Stimulated activated effector memory CD8-positive, alpha-beta T cell treated with anti-CD3 and anti-CD28 coated beads, Interleukin-12 subunit alpha, Interleukin-12 subunit beta, amount 100 ng/mL, for 72 hours (primary cell): ENCODE measurements around the gene ARL4C.
A peak's percentile ranks its signal among the peaks of the same experiment; 100 is the strongest.

Experiments
- ATAC-seq: fragments of 150-1000 bp; cut with Tn5 transposase; 2 replicates; pipeline ENCODE4 v1.10.0; 2021
- DNase-seq, 2 donors: peaks; one replicate each; pipeline ENCODE4 v3.0.0; 2021 to 2022; ENCODE audit warnings: low spot score in 2 of 2
- H3K27ac Mint-ChIP-seq: one replicate; pipeline ENCODE4 v1.8.0; 2022; ENCODE audit warnings: mild to moderate bottlenecking, mixed read lengths
- H3K36me3 Mint-ChIP-seq: one replicate; pipeline ENCODE4 v1.8.0; 2022; ENCODE audit warnings: mild to moderate bottlenecking, mixed read lengths
- H3K4me1 Mint-ChIP-seq: one replicate; pipeline ENCODE4 v1.8.0; 2022; ENCODE audit warnings: mixed read lengths
- H3K4me3 Mint-ChIP-seq: one replicate; pipeline ENCODE4 v1.8.0; 2022; ENCODE audit warnings: mild to moderate bottlenecking, mixed read lengths
- H3K9me3 Mint-ChIP-seq: one replicate; pipeline ENCODE4 v1.8.0; 2022; ENCODE audit warnings: mixed read lengths

ARL4C gene

GRCh38 chr2:234491897-234492296 is 5.0 kb downstream of the ARL4C start:
- H3K9me3 Mint-ChIP-seq, result no peaks in the 10 kb centered on the region
- H3K4me1 Mint-ChIP-seq, result peaks cover 66% of the 10 kb centered on the region
- no peak for DNase-seq
- no peak for ATAC-seq
- H3K27ac Mint-ChIP-seq, result peak overlapping the region; percentile 92
- peaks cover 76% of the 10 kb centered on the region for H3K36me3 Mint-ChIP-seq
- peak overlapping the region; percentile 99 for H3K4me3 Mint-ChIP-seq

DNA sequence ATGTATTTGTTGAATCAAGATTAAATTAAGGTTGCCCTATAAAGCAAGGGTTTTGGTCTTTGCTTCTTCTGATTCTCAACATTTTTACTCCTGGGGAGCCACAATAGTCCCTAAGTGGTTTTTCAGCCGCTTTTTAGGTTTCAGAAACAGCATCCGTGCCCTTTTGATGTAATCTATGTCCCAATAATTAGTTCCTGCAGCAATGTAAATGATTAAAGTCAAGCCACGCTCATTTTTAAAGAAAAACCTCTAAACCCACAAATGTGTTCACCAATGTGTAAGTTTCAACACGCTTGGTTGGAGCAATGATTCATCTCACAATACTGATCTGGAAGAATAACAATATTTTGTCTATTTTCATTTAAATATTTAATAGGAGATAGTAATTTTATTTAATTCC is 5.6 kb downstream of the ARL4C start:
- DNase-seq (no peak), ATAC-seq (no peak)
- Mint-ChIP-seq H3K9me3 (no peaks in the 10 kb centered on the region), H3K36me3 (peaks cover 72% of the 10 kb centered on the region), H3K4me3 (peak overlapping the region; percentile 99), H3K4me1 (peaks cover 71% of the 10 kb centered on the region), H3K27ac (peak overlapping the region; percentile 92)

GRCh38 chr2:234490271-234491091 is 6.4 kb downstream of the ARL4C start:
- peaks cover 69% of the 10 kb centered on the region for H3K36me3 Mint-ChIP-seq
- peaks cover 73% of the 10 kb centered on the region for H3K4me1 Mint-ChIP-seq
- ATAC-seq (peak; percentile 64), DNase-seq (no peak)
- no peaks in the 10 kb centered on the region for H3K9me3 Mint-ChIP-seq
- H3K4me3 Mint-ChIP-seq, result peak overlapping the region; percentile 99
- peak overlapping the region; percentile 92 for H3K27ac Mint-ChIP-seq

DNA sequence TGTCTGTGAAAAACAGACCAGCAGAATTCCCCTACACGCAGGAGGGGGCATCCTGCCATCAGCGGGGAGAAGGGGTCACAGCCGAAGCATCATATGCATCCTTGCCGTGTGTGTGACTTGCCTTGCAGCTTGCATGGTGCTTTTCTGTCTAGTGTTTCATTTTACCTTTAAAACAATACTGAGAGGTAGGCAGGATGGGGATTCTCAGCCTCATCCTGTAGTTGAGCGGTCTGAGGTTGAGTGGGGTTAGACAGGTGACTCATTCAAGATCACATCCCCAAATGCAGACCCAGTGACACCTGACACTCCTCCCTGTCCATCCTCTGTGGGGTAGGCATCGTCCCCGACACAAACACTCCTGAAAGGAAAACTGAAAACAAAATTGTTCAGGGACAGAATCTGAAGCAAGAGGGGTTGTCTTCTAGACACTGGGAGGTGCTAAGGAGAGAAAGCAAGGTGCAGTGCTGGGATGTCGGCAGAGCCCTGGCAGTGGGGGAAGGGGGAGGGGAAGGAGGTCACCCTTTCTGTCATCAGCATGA is 7.9 kb downstream of the ARL4C start:
- Mint-ChIP-seq H3K4me1 (peaks cover 88% of the 10 kb centered on the region), H3K27ac (peak overlapping the region; percentile 92), H3K36me3 (peaks cover 59% of the 10 kb centered on the region)

DNA sequence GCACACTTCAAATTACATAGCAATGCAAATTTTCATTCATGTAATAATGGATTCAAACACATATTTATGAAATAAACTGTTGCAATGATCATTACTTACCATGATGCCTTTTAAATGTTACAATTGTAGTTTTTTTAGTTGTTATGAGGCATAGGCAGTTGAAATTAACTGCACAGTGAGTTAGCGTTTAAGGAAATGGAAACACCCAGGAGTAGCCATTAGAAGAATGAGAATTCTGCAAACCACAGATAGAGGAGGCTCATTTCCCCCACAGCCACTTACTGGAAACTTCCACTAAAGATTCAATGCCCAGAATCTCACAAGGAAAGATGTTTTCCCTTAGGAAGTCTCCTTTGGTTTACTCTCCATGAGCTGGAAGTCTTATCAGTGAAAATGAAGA is 8.4 kb downstream of the ARL4C start:
- no peaks in the 10 kb centered on the region for H3K9me3 Mint-ChIP-seq
- no peak for ATAC-seq
- H3K27ac Mint-ChIP-seq, result peak overlapping the region; percentile 92
- H3K4me1 Mint-ChIP-seq, result peaks cover 93% of the 10 kb centered on the region
- DNase-seq, result no peak
- peak overlapping the region; percentile 99 for H3K4me3 Mint-ChIP-seq
- H3K36me3 Mint-ChIP-seq, result peaks cover 59% of the 10 kb centered on the region

More for the DNA sequence above, 7.9 kb downstream of the ARL4C start:
- peak; percentile 84 for ATAC-seq
- H3K9me3 Mint-ChIP-seq, result no peaks in the 10 kb centered on the region
- DNase-seq, result peak in 1 of 2 donors; percentile 86
- peak overlapping the region; percentile 99 for H3K4me3 Mint-ChIP-seq

DNA sequence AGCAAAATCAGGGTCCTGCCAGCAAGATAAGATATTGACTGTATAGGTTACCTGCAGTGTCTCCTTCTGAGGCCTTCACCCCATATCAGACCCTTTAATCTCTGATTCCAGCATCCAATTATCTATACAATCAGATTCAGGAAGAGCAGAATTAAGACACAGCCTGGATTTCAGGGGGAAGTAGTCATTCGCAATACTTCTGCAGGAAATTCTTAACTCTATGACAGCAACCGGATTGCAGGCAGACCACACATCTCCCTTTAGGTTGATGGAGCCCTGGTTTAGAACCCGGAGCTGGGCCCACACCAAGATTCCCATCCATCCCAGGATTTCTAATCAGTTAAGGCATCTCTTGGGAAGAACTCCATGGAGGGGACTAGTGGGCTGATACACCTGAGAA is 9.5 kb downstream of the ARL4C start:
- DNase-seq (no peak), ATAC-seq (no peak)
- Mint-ChIP-seq H3K27ac (peak overlapping the region; percentile 92), H3K36me3 (peaks cover 49% of the 10 kb centered on the region), H3K9me3 (no peaks in the 10 kb centered on the region), H3K4me3 (peak overlapping the region; percentile 99), H3K4me1 (peaks cover 96% of the 10 kb centered on the region)

DNA sequence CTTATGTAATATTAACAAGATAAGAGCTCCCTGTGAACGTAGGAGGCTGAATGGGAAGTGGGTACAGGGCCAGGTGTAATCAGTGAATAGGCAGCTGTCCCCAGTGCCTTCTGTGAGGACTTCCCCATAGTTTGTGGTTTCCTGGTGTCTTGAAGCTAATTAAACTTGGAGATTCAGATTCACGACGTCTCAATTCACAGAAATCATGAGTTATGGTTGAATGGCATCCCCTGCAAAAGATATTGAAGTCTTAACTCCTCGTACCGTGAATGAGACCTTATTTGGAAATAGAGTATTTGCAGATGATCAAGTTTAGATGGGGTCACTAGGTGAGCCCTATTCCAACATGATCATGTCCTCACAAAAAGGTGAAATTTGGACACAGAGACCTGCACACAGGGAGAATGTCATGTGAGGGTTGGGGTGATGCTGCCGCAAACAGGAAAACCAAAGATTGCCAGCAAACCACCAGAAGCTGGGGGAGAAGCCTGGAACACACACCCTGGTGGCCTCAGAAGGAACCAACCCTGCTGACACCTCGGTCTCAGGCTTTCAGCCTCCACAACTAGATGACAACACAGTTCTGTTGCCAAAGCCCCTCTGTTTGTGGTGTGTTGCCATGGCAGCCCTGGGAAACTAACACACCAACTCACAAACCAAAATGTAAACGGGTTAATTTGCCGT is 13.2 kb downstream of the ARL4C start:
- Mint-ChIP-seq H3K4me3 (peak overlapping the region; percentile 53), H3K4me1 (peaks cover 94% of the 10 kb centered on the region), H3K36me3 (peaks cover 22% of the 10 kb centered on the region), H3K9me3 (no peaks in the 10 kb centered on the region), H3K27ac (peak overlapping the region; percentile 92)
- peak; percentile 95 for ATAC-seq
- peak; percentile 68 to 90 for DNase-seq

DNA sequence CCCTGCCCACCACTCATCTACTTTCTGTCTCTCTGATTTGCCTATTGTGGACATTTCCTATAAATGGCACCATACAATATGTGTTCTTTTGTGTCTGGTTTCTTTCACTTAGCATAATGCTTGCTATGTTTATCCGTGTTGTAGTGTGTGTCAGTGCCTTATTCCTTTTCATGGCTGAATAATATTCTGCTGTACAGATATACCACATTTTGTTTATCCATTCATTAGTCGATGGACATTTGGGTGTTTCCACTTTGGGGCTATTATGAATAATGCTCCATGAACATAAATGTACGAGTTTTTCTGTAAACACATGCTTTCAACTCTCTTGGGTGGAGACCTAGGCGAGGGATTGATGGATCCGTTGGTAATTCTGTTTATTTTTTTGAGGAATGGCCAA is 15.6 kb downstream of the ARL4C start:
- peak overlapping the region; percentile 28 for H3K4me3 Mint-ChIP-seq
- H3K27ac Mint-ChIP-seq, result peak overlapping the region; percentile 62
- H3K36me3 Mint-ChIP-seq, result peaks cover 16% of the 10 kb centered on the region
- DNase-seq, result no peak
- no peaks in the 10 kb centered on the region for H3K9me3 Mint-ChIP-seq
- peaks cover 90% of the 10 kb centered on the region for H3K4me1 Mint-ChIP-seq
- ATAC-seq, result no peak

GRCh38 chr2:234480337-234480736 is 16.5 kb downstream of the ARL4C start:
- no peak overlapping the region for H3K4me3 Mint-ChIP-seq
- peaks cover 11% of the 10 kb centered on the region for H3K36me3 Mint-ChIP-seq
- no peak for DNase-seq
- H3K4me1 Mint-ChIP-seq, result peaks cover 90% of the 10 kb centered on the region
- ATAC-seq, result no peak
- no peaks in the 10 kb centered on the region for H3K9me3 Mint-ChIP-seq
- no peak overlapping the region for H3K27ac Mint-ChIP-seq

GRCh38 chr2:234479465-234479864 is 17.4 kb downstream of the ARL4C start:
- DNase-seq (no peak), ATAC-seq (no peak)
- Mint-ChIP-seq H3K36me3 (peaks cover 11% of the 10 kb centered on the region), H3K4me3 (no peak overlapping the region), H3K4me1 (peaks cover 90% of the 10 kb centered on the region), H3K27ac (peak overlapping the region; percentile 86), H3K9me3 (no peaks in the 10 kb centered on the region)

DNA sequence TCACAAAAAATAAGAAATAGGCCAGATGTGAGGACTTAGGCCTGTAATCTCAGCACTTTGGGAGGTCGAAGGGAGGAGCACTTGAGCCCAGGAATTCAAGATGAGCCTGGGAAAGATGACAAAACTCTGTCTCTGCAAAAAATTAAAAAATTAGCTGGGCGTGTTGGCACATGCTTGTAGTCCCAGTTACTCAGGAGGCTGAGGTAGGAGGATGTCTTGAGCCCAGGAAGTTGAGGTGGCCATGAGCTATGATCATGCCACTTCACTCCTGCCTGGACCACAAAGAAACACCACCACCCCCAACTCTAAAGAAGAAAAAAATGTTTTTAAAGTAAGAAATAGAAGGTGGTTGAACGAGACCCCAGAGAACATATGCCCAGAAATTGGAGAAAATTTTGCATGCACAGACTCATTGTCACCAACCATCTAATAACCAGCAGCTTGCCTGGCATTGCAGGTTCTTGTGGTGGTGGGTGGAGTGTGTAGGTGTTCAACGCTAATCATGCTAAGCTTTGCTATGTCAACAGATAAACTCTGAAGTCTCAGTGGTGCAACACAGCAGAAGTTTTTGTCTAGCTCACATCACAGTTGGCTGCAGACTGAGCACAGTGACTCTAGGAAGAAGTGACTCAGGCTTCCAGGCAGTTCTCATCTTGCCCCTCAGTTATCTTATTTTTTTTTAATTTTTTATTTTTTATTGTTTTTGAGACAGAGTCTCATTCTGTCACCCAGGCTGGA is 18.6 kb downstream of the ARL4C start:
- peaks cover under 1% of the 10 kb centered on the region for H3K36me3 Mint-ChIP-seq
- H3K4me3 Mint-ChIP-seq, result peak overlapping the region; percentile 23

DNA sequence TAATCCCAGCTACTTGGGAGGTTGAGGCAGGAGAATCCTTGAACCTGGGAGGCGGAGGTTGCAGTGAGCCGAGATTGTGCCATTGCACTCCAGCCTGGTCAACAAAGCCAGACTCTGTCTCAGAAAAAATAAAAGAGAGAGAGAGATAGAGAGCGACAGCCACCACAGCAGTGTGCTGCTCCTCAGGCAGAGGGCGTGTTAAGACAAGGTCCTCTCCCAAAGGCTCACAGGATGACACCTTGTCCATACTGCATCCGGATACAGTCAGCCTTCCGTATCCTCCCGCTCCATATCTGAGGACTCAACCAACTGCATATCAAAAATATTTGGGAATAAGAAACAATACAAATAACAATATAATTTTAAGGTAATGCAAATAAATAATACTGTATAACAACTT is 20.1 kb downstream of the ARL4C start:
- DNase-seq (no peak), ATAC-seq (no peak)
- H3K27ac Mint-ChIP-seq, result peak overlapping the region; percentile 95
- H3K9me3 Mint-ChIP-seq, result peaks cover 3% of the 10 kb centered on the region
- peaks cover 76% of the 10 kb centered on the region for H3K4me1 Mint-ChIP-seq
- H3K4me3 Mint-ChIP-seq, result no peak overlapping the region
- no peaks in the 10 kb centered on the region for H3K36me3 Mint-ChIP-seq

More for the DNA sequence above, 18.6 kb downstream of the ARL4C start:
- no peak for DNase-seq
- Mint-ChIP-seq H3K27ac (peak overlapping the region; percentile 86), H3K4me1 (peaks cover 90% of the 10 kb centered on the region), H3K9me3 (no peaks in the 10 kb centered on the region)
- ATAC-seq, result peak; percentile 83

- ATAC-seq, result no peak
Measured at GRCh38 chr2:234474654-234475053, 22.2 kb downstream of the ARL4C start.

DNA sequence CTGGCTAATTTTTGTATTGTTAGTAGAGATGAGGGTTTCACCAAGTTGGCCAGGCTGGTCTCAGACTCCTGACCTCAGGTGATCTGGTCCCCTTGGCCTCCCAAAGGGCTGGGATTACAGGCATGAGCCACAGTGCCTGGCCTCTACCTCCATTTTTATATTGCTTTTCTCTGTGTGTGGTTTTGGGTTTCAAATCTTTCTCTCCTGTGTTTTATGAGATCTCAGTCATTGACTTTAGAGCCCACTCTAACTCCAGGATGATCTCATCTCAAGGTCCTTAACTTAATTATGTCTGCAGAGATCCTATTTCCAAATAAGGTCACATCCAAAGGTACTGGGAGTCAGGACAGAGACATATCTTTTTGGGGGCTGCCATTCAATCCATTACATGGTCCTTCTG is 24.7 kb downstream of the ARL4C start:
- H3K27ac Mint-ChIP-seq, result no peak overlapping the region
- no peaks in the 10 kb centered on the region for H3K36me3 Mint-ChIP-seq
- DNase-seq (no peak), ATAC-seq (no peak)
- H3K9me3 Mint-ChIP-seq, result peaks cover 3% of the 10 kb centered on the region
- peaks cover 70% of the 10 kb centered on the region for H3K4me1 Mint-ChIP-seq
- no peak overlapping the region for H3K4me3 Mint-ChIP-seq

More at GRCh38 chr2:234474654-234475053, 22.2 kb downstream of the ARL4C start:
- peak overlapping the region; percentile 55 for H3K4me3 Mint-ChIP-seq
- DNase-seq, result no peak
- H3K4me1 Mint-ChIP-seq, result peaks cover 69% of the 10 kb centered on the region
- H3K9me3 Mint-ChIP-seq, result peaks cover 3% of the 10 kb centered on the region
- peak overlapping the region; percentile 95 for H3K27ac Mint-ChIP-seq
- no peaks in the 10 kb centered on the region for H3K36me3 Mint-ChIP-seq

GRCh38 chr2:234469972-234470371 is 26.9 kb downstream of the ARL4C start:
- H3K36me3 Mint-ChIP-seq, result no peaks in the 10 kb centered on the region
- no peak overlapping the region for H3K4me3 Mint-ChIP-seq
- no peak for ATAC-seq
- DNase-seq, result no peak
- peaks cover 64% of the 10 kb centered on the region for H3K4me1 Mint-ChIP-seq
- H3K9me3 Mint-ChIP-seq, result peaks cover 3% of the 10 kb centered on the region
- H3K27ac Mint-ChIP-seq, result no peak overlapping the region
